ENCODE data around the gene PRDX5. TPM values are rescaled to one million over a fixed set of nuclear protein-coding genes. Genes with fewer than 3 reads are reported as not detected.

Gene PRDX5
- total and polyA plus RNA-seq, 9 of the 15 experiments (the other 6 are each of a cell fraction or from before 2014, with no cell fraction given): 40.8 to 327 (median 204) TPM

DNA sequence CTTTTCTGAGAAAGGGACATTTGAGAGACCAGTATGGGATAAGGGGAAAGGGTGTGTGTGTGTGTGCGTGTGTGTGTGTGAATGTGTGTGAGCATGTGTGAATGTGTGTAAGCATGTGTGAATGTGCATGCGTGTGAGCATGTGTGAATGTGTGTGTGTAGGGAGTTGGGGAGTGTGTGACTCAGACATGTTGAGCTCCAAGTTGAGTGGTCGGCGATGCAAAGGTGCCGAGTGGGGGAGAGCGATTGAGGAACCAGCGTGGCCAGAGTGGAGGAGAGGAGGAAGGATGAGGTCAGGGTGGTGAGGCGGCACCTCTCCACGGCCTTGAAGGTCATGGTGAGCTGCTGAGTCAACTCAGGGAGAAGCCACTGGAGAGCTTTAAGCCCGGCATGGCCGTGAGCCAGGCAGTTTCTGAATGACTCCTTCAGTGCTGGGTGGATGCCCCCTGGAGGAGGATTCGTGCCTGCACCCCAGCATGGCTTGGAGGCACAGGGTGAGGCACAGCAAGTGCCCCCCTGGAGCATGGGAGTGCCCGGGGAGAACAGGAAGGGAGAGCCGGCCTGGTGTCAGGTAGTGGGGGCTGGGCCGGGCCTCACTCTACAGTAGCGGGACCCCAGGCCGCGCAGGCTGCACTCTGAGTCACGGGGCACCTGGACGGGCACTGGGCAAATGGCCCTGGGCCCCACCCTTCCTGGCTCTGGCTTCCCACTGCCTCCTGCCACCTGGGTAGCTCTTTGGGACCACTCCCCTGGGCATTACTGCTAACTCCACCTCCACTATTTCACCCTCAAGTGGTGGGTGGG is 13.8 kb downstream of the PRDX5 start (continued):
- TF ChIP-seq, protein P1, sequence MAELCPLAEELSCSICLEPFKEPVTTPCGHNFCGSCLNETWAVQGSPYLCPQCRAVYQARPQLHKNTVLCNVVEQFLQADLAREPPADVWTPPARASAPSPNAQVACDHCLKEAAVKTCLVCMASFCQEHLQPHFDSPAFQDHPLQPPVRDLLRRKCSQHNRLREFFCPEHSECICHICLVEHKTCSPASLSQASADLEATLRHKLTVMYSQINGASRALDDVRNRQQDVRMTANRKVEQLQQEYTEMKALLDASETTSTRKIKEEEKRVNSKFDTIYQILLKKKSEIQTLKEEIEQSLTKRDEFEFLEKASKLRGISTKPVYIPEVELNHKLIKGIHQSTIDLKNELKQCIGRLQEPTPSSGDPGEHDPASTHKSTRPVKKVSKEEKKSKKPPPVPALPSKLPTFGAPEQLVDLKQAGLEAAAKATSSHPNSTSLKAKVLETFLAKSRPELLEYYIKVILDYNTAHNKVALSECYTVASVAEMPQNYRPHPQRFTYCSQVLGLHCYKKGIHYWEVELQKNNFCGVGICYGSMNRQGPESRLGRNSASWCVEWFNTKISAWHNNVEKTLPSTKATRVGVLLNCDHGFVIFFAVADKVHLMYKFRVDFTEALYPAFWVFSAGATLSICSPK (IDR thresholded peaks at IDR 0.05; ENCODE audit: borderline replicate concordance): peak; percentile 95; the same call in 1 of the 2 replicates
- no peak for TF ChIP-seq PTRF (tag; IDR thresholded peaks at IDR 0.05)
- TF ChIP-seq PRPF4 (IDR thresholded peaks at IDR 0.05; ENCODE audit: insufficient read depth, low read depth, low read length, poor library complexity, severe bottlenecking): no peak
- TF ChIP-seq FOS (IDR thresholded peaks at IDR 0.05; ENCODE audit: extremely low read depth, insufficient read length): no peak
- no peak for TF ChIP-seq ETV6 (IDR thresholded peaks at IDR 0.05; ENCODE audit: borderline replicate concordance in 1 of 2, low read depth in 2 of 2, low read length in 1 of 2)
- no peak for TF ChIP-seq ETV6 (CRISPR knock-in tag; IDR thresholded peaks at IDR 0.05; ENCODE audit: borderline replicate concordance)
- no peak for TF ChIP-seq RFX1 (IDR thresholded peaks at IDR 0.05)
- no peak for TF ChIP-seq ZFP36 (IDR thresholded peaks at IDR 0.05; ENCODE audit: low read depth, low read length, partially characterized antibody)
- TF ChIP-seq NELFE (IDR thresholded peaks at IDR 0.05; ENCODE audit: insufficient read depth, insufficient read length): no peak
- no peak for TF ChIP-seq STAT5B (CRISPR knock-in tag; IDR thresholded peaks at IDR 0.05)
- TF ChIP-seq TRIM24 (IDR thresholded peaks at IDR 0.05): peak; percentile 55 to 79
- no peak for TF ChIP-seq STAT6 (CRISPR knock-in tag; IDR thresholded peaks at IDR 0.05)
- TF ChIP-seq TAF1 (IDR thresholded peaks at IDR 0.05; ENCODE audit: control insufficient read depth, extremely low read depth, insufficient read depth, low read length, severe bottlenecking): no peak
- TF ChIP-seq EZH2 (IDR thresholded peaks at IDR 0.05; ENCODE audit: borderline replicate concordance, low read depth, low read length): no peak
- peak; percentile 70; the same call in 1 of the 2 replicates for TF ChIP-seq MTA3 (IDR thresholded peaks at IDR 0.05; ENCODE audit: borderline replicate concordance)
- no peak for TF ChIP-seq ZNF174 (CRISPR knock-in tag; IDR thresholded peaks at IDR 0.05)
- TF ChIP-seq PCBP2 (IDR thresholded peaks at IDR 0.05; ENCODE audit: low read depth, low read length, poor library complexity, severe bottlenecking): no peak
- TF ChIP-seq ZFX (CRISPR knock-in tag; IDR thresholded peaks at IDR 0.05): peak; percentile 74
- TF ChIP-seq RBBP5 (IDR thresholded peaks at IDR 0.05; ENCODE audit: borderline replicate concordance, insufficient read depth, low read length, poor library complexity, severe bottlenecking): no peak
- no peak for TF ChIP-seq ZNF232 (CRISPR knock-in tag; IDR thresholded peaks at IDR 0.05)
- no peak for TF ChIP-seq ZNF124 (CRISPR knock-in tag; IDR thresholded peaks at IDR 0.05)
- TF ChIP-seq KLF13 (tag; IDR thresholded peaks at IDR 0.05; ENCODE audit: borderline replicate concordance, low read depth): no peak
- TF ChIP-seq POLR2AphosphoS5 (IDR thresholded peaks at IDR 0.05; ENCODE audit: control insufficient read depth, insufficient read depth, low read depth, low read length): no peak
- peak; percentile 80 for TF ChIP-seq MTA1 (IDR thresholded peaks at IDR 0.05; ENCODE audit: borderline replicate concordance)
- no peak for TF ChIP-seq ZC3H11A (IDR thresholded peaks at IDR 0.05; ENCODE audit: low read depth, low read length)
